Activated CD8-positive, alpha-beta memory T cell treated with anti-CD3 and anti-CD28 coated beads, Interleukin-2, amount 50 U/mL, for 48 hours (primary cell): ENCODE data around the gene DUS3L.
A peak's percentile ranks its signal among the peaks of the same experiment; 100 is the strongest.

Source experiments
- DNase-seq: peaks from one replicate; pipeline ENCODE4 v3.0.0-alpha.2; 2020

The DUS3L gene, protein sequence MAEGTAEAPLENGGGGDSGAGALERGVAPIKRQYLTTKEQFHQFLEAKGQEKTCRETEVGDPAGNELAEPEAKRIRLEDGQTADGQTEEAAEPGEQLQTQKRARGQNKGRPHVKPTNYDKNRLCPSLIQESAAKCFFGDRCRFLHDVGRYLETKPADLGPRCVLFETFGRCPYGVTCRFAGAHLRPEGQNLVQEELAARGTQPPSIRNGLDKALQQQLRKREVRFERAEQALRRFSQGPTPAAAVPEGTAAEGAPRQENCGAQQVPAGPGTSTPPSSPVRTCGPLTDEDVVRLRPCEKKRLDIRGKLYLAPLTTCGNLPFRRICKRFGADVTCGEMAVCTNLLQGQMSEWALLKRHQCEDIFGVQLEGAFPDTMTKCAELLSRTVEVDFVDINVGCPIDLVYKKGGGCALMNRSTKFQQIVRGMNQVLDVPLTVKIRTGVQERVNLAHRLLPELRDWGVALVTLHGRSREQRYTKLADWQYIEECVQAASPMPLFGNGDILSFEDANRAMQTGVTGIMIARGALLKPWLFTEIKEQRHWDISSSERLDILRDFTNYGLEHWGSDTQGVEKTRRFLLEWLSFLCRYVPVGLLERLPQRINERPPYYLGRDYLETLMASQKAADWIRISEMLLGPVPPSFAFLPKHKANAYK

DNA sequence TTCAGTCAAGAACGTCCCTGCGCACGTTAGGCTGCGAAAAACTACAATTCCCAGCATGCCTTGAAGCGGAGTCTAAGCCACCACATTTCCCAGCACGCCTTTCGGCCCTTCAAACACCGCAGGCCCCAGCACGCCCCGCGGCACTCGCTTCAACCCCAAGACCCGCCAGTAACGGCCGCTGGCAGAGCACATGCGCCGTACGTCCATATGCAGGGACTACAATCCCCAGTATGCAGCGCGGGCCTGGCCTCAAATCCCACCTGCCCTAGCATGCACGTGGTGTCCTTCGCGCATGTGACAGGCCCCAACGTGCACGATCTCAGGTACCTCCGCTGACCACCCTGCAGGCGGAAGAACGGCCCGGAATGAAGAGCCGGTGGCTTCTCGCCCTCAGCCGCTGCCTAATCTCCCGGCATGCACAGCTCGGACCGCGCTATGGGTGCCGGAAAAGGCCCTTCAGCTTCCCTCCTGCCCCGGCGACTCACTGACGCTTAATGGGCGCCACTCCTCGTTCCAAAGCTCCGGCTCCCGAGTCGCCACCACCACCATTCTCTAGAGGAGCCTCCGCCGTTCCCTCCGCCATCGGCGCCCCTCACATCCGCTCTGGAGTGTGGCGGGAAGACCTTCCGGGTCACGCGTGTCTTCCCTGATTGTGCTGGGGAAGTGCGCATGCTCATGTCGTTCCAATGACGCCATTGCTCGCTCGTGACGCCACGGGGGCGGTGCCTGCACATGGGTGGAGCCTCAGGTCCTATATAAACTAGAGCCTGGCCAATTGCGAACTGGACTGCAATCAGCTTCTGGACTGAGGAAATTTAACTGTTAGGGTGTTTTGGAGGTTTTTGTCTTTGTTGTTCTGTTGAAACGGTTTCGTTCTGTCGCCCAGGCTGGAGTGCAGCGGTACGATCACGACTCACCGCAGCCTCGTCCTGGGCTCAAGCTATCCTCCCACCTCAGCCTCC lies at the start of gene DUS3L:
Gene DUS3L, minus strand, starts transcription at position 605 of the 962 bp plus-strand sequence. Its CDS starts 22 bp downstream, at position 583.
- peak; percentile 99 for DNase-seq

GRCh38 chr19:5839065-5840017 lies 48.4 kb upstream of the DUS3L start, which contains the start of gene FUT6:
Gene FUT6 (minus strand): TSS chr19:5839702. CDS start chr19:5832567, 7,135 bp downstream.
- no peak for DNase-seq

DNA sequence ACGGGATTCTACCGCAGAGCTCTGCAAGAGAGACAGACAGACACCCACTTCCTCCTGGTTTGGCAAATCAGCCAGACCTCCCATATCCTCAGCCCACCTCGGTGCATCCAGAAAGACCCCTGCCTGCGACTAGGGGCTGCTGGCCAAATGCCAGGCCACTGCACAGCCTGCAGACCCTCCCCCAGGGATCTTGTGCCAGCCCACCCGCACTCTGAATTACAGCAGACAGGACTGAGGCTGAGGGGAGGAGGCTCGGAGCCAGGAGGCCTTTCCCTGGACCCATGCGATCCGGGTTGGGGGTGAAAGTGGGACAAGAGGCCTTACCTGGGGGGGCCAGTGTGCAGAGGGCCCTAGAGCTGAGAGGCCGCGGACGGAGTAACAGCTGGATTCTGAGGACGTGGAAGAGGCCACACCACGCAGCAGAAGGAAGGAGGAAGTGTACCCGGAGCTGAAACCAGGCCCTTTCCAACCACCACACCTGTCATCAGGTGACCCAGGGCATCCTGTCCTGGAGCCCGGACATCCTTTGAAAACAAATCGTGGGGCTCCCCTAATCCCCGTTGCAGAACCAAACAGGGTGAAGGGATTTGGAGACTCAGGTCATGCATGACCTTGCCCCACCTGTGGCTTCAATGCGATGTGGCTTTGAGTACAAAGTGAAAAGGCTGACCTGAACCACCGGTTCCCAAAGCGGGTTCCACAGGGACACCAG lies 47.5 kb upstream of the DUS3L start:
- DNase-seq: no peak

- DNase-seq: no peak
Measured at GRCh38 chr19:5837761-5838352, 46.9 kb upstream of the DUS3L start.

GRCh38 chr19:5832527-5833216 lies 41.7 kb upstream of the DUS3L start:
- no peak for DNase-seq

DNA sequence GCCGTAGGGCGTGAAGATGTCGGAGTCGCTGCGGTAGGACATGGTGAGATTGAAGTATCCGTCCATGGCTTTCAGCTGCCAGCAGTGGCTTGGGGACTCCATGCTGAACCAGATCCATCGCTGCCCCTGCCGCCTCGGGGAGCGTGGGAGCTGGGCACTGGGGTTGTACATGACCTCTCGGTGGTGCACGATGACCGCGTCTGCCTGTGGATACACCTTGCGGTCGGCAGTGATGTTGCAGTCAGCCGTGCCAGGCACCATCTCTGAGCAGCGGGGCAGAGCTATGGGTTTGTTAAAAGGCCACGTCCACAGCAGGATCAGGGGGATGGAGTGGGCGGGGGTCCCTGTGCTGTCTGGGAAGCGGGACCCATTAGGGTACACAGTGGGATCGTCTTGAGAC lies 41.1 kb upstream of the DUS3L start:
- no peak for DNase-seq

- no peak for DNase-seq
Measured at GRCh38 chr19:5831159-5831558, 40.2 kb upstream of the DUS3L start.

- no peak for DNase-seq
Measured at GRCh38 chr19:5829567-5830310, 38.8 kb upstream of the DUS3L start.

- peak; percentile 75 for DNase-seq
Measured at GRCh38 chr19:5828661-5829566, 38.0 kb upstream of the DUS3L start.

- DNase-seq: peak; percentile 99
Measured at GRCh38 chr19:5827891-5828660, 37.1 kb upstream of the DUS3L start.

GRCh38 chr19:5827342-5827890 lies 36.5 kb upstream of the DUS3L start:
- DNase-seq: no peak

DNA sequence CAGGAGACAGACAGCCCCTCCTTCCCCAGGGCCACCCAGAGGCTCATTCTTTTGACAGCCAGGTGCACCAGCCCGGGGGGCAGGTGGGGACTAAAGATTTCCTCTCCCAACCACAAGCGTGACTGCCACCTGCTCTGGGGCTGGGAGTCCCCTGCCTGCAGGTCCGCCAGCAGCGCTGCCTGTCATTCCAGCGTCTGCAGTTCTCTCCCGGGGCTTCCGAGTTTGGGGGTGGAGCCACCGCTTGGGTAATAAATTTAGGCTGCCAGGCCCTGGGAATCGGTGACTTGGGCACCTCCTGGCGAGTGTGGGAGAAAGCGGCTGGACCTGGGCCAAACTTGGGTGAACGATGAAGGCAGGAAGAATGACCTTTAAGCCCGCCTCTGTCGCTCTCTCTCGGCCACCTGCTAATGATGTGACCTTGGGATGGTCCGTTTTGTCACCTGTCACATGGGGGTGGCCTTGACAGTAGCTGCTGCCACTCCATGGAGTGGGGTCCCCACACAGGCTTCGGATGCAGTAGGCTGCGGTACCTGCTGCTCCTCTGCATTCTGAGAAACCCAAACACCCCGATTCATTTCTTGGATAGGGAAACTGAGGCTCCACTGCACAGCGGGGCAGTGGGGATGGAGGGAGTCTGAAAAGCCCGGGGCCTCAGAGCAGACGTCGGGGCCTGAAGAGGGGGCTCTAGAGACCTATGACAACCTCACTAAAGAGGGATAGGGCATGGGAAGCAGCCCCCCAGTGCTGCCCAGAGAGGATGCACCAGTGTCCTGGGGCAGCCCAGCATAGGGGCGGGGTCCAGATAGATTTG lies 35.8 kb upstream of the DUS3L start:
- peak; percentile 60 for DNase-seq

DNA sequence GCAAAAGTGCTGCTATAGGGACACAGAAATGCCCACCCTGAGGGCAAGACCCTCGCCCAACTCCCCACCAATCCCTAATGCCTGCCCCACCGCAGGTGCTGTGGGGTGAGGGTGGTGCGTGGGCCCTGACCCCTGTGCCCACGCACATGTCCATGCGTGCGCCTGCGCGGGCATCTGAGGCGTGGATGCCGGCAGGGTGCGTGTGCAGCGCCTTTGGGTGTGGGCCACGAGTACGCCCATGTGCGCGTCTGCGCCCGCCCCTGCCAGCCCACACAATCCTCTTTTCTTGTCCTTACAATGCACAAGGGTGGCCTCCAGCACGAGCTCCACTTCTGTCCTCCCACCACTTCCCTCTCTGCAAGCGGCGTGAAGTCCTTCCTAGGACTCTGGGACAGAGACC lies 34.2 kb upstream of the DUS3L start:
- no peak for DNase-seq

DNA sequence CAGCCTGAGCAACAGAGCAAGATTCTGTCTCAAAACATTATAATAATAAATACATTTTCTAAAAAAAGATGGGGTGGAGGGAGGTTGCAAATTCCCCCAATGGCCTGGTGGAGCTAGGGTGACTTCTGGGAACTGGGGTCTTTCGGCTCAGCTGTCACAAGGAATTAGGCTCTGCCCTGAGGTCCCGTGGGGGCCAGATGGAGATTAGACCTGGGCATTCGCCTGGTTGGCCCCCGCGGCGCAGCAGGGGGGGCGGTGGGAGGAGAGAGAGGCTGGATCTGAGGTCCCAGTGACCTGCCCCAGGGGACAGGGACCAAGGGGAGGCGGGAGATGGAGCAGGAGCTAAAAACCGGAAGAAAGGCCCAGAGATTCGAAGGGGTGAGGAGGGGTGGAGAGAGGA lies 33.8 kb upstream of the DUS3L start:
- no peak for DNase-seq

- DNase-seq: no peak
Measured at GRCh38 chr19:5823579-5824281, 32.8 kb upstream of the DUS3L start.
